ENCODE measurements around the gene GPR32. TPM values are rescaled to one million over a fixed set of nuclear protein-coding genes. Genes with fewer than 3 reads are reported as not detected.

GPR32 gene
- total RNA-seq, 6 experiments from 2014 or later, result not detected

GRCh38 chr19:50739132-50739913 is 30.9 kb upstream of the GPR32 start:
- intact Hi-C loops (cut with DNase I), result no loop called here
- no peak for DNase-seq

GRCh38 chr19:50739914-50740426 is 30.3 kb upstream of the GPR32 start:
- H3K27me3 ChIP-seq, result no peaks in the 10 kb centered on the region
- DNase-seq (no peak), ATAC-seq (no peak)
- H3K9me3 ChIP-seq, result no peaks in the 10 kb centered on the region
- H3K27ac ChIP-seq, result no peak overlapping the region
- no peaks in the 10 kb centered on the region for H3K36me3 ChIP-seq
- intact Hi-C loops (cut with DNase I), result no loop called here
- H3K4me1 ChIP-seq, result no peaks in the 10 kb centered on the region
- no peak overlapping the region for H3K4me3 ChIP-seq
- TF ChIP-seq POLR2A (IDR thresholded peaks at IDR 0.05) (no peak), CTCF (IDR thresholded peaks at IDR 0.05) (no peak)
- WGBS (ENCODE audit: insufficient coverage, low coverage, low lambda C conversion rate, missing lambda C conversion rate), result 38% methylated on average over 11 of the region's 11 CpGs

More at GRCh38 chr19:50739132-50739913, 30.9 kb upstream of the GPR32 start:
- H3K4me3 ChIP-seq, result no peak overlapping the region
- no peaks in the 10 kb centered on the region for H3K4me1 ChIP-seq
- H3K36me3 ChIP-seq, result no peaks in the 10 kb centered on the region
- no peak overlapping the region for H3K27ac ChIP-seq
- H3K9me3 ChIP-seq, result no peaks in the 10 kb centered on the region
- WGBS (ENCODE audit: insufficient coverage, low coverage, low lambda C conversion rate, missing lambda C conversion rate), result 62% methylated on average over 20 of the region's 23 CpGs
- no peaks in the 10 kb centered on the region for H3K27me3 ChIP-seq
- TF ChIP-seq CTCF (IDR thresholded peaks at IDR 0.05) (no peak), POLR2A (IDR thresholded peaks at IDR 0.05) (no peak)
- no peak for ATAC-seq

GRCh38 chr19:50741179-50741933 is 28.9 kb upstream of the GPR32 start:
- WGBS (ENCODE audit: insufficient coverage, low coverage, low lambda C conversion rate, missing lambda C conversion rate), result 43% methylated on average over 16 of the region's 18 CpGs

GRCh38 chr19:50743537-50743936 is 26.7 kb upstream of the GPR32 start:
- intact Hi-C loops (cut with DNase I), result no loop called here
- no peak for ATAC-seq
- no peak for TF ChIP-seq CTCF (IDR thresholded peaks at IDR 0.05)
- TF ChIP-seq POLR2A (IDR thresholded peaks at IDR 0.05), result no peak
- Histone ChIP-seq H3K4me3 (no peak overlapping the region), H3K4me1 (no peaks in the 10 kb centered on the region), H3K27me3 (no peaks in the 10 kb centered on the region), H3K36me3 (no peaks in the 10 kb centered on the region), H3K27ac (no peak overlapping the region), H3K9me3 (no peaks in the 10 kb centered on the region)
- 58% methylated on average over 4 of the region's 6 CpGs for WGBS (ENCODE audit: insufficient coverage, low coverage, low lambda C conversion rate, missing lambda C conversion rate)
- DNase-seq, result no peak

More at GRCh38 chr19:50741179-50741933, 28.9 kb upstream of the GPR32 start:
- DNase-seq (no peak), ATAC-seq (peak in 1 of 4 donors; percentile 21)
- Histone ChIP-seq H3K4me3 (no peak overlapping the region), H3K9me3 (no peaks in the 10 kb centered on the region), H3K4me1 (no peaks in the 10 kb centered on the region), H3K27ac (no peak overlapping the region), H3K36me3 (no peaks in the 10 kb centered on the region), H3K27me3 (no peaks in the 10 kb centered on the region)
- TF ChIP-seq CTCF (IDR thresholded peaks at IDR 0.05) (no peak), POLR2A (IDR thresholded peaks at IDR 0.05) (no peak)
- intact Hi-C loops (cut with DNase I), result no loop called here

Measured in right lobe of liver (tissue), 6 donors.